DOHH2 (cell line): ENCODE results near the gene THEMIS2.

Experiments
- H3F3A ChIP-seq: fragments of 200-600 bp; sonication (generic), shearing (Covaris generic); 2 replicates; pipeline ENCODE4 v1.6.0; 2016; ENCODE audit warnings: antibody characterized with exemption, mild to moderate bottlenecking; ENCODE audit not compliant: control insufficient read depth, insufficient read depth
- H3K27ac ChIP-seq: fragments of 200-600 bp; sonication (generic); 2 replicates; pipeline ENCODE4 v1.5.1; 2014; ENCODE audit warnings: low read depth, mild to moderate bottlenecking, low read length, moderate library complexity
- H3K27me3 ChIP-seq: fragments of 200-600 bp; sonication (generic); 2 replicates; pipeline ENCODE4 v1.6.1; 2014; ENCODE audit warnings: mild to moderate bottlenecking, low read length, mixed read lengths; ENCODE audit not compliant: control insufficient read depth
- H3K36me3 ChIP-seq: fragments of 200-600 bp; sonication (generic); 2 replicates; pipeline ENCODE4 v1.6.1; 2014; ENCODE audit warnings: mild to moderate bottlenecking, low read length, moderate library complexity, mixed read lengths; ENCODE audit not compliant: control insufficient read depth
- H3K4me1 ChIP-seq: fragments of 200-600 bp; sonication (generic); 2 replicates; pipeline ENCODE4 v1.6.1; 2014; ENCODE audit warnings: mild to moderate bottlenecking, low read length, mixed read lengths; ENCODE audit not compliant: control insufficient read depth
- H3K4me2 ChIP-seq: fragments of 200-600 bp; sonication (generic); 2 replicates; pipeline ENCODE4 v1.6.0; 2014; ENCODE audit warnings: mild to moderate bottlenecking, low read length, moderate library complexity
- H3K4me3 ChIP-seq: fragments of 200-600 bp; sonication (generic); 2 replicates; pipeline ENCODE4 v1.5.1; 2014; ENCODE audit warnings: mild to moderate bottlenecking, low read length, mixed read lengths
- H3K79me2 ChIP-seq: fragments of 200-600 bp; sonication (generic); 2 replicates; pipeline ENCODE4 v1.6.1; 2014; ENCODE audit warnings: mild to moderate bottlenecking, low read length, mixed read lengths; ENCODE audit not compliant: control insufficient read depth
- H3K9me2 ChIP-seq: fragments of 200-600 bp; sonication (generic); replicated peaks from 2 replicates; pipeline ENCODE4 v1.6.1; 2014; ENCODE audit warnings: mild to moderate bottlenecking, low read length, mixed read lengths; ENCODE audit not compliant: control insufficient read depth
- H3K9me3 ChIP-seq: fragments of 200-600 bp; sonication (generic); 2 replicates; pipeline ENCODE4 v1.6.1; 2014; ENCODE audit warnings: antibody characterized with exemption, low read length, mixed read lengths; ENCODE audit not compliant: control insufficient read depth, insufficient read depth
- H4K20me1 ChIP-seq: fragments of 200-600 bp; sonication (generic); 2 replicates; pipeline ENCODE4 v1.6.0; 2014; ENCODE audit warnings: low read depth, mild to moderate bottlenecking, antibody characterized with exemption, low read length, moderate library complexity; ENCODE audit not compliant: control insufficient read depth, insufficient read depth
- CTCF ChIP-seq: fragments of 200-600 bp; sonication (generic); IDR thresholded peaks from one replicate; pipeline ENCODE4 v1.5.1; 2014; ENCODE audit warnings: antibody characterized with exemption, mild to moderate bottlenecking, low read depth, low read length; ENCODE audit not compliant: poor library complexity, severe bottlenecking
- EZH2phosphoT487 ChIP-seq: fragments of 200-600 bp; sonication (generic); IDR thresholded peaks from 2 replicates; pipeline ENCODE4 v1.6.1; 2017; ENCODE audit warnings: borderline replicate concordance, mild to moderate bottlenecking, antibody characterized with exemption, low read length, moderate library complexity, mixed read lengths

The THEMIS2 gene

GRCh38 chr1:27915082-27915575, 42.8 kb downstream of the THEMIS2 start:
- TF ChIP-seq CTCF (no peak), EZH2phosphoT487 (no peak)
- peaks cover 7% of the 10 kb centered on the region; the same call in 1 of the 2 replicates for H3K9me3 ChIP-seq
- H3F3A ChIP-seq: peaks cover 3% of the 10 kb centered on the region; the same call in 1 of the 2 replicates
- H3K9me2 ChIP-seq: no peaks in the 10 kb centered on the region
- H4K20me1 ChIP-seq: no peaks in the 10 kb centered on the region; the same call in 1 of the 2 replicates
- peak overlapping the region; percentile 70 for H3K4me2 ChIP-seq
- H3K4me3 ChIP-seq: peak overlapping the region; percentile 93
- no peak overlapping the region for H3K27ac ChIP-seq
- H3K79me2 ChIP-seq: peaks cover 41% of the 10 kb centered on the region
- H3K27me3 ChIP-seq: no peaks in the 10 kb centered on the region
- peaks cover 16% of the 10 kb centered on the region for H3K4me1 ChIP-seq
- peaks cover 36% of the 10 kb centered on the region for H3K36me3 ChIP-seq

- H3K4me2 ChIP-seq: no peak overlapping the region
- no peaks in the 10 kb centered on the region for H3K9me3 ChIP-seq
- no peaks in the 10 kb centered on the region for H3K9me2 ChIP-seq
- H3K27ac ChIP-seq: no peak overlapping the region
- no peaks in the 10 kb centered on the region for H4K20me1 ChIP-seq
- H3K4me3 ChIP-seq: no peak overlapping the region
- no peaks in the 10 kb centered on the region for H3K79me2 ChIP-seq
- H3K4me1 ChIP-seq: no peaks in the 10 kb centered on the region
- no peaks in the 10 kb centered on the region for H3K36me3 ChIP-seq
- H3K27me3 ChIP-seq: peaks cover 4% of the 10 kb centered on the region
- no peak for TF ChIP-seq CTCF
- TF ChIP-seq EZH2phosphoT487: no peak
- no peaks in the 10 kb centered on the region for H3F3A ChIP-seq
Observed at GRCh38 chr1:27922272-27922671, 49.9 kb downstream of the THEMIS2 start.

DNA sequence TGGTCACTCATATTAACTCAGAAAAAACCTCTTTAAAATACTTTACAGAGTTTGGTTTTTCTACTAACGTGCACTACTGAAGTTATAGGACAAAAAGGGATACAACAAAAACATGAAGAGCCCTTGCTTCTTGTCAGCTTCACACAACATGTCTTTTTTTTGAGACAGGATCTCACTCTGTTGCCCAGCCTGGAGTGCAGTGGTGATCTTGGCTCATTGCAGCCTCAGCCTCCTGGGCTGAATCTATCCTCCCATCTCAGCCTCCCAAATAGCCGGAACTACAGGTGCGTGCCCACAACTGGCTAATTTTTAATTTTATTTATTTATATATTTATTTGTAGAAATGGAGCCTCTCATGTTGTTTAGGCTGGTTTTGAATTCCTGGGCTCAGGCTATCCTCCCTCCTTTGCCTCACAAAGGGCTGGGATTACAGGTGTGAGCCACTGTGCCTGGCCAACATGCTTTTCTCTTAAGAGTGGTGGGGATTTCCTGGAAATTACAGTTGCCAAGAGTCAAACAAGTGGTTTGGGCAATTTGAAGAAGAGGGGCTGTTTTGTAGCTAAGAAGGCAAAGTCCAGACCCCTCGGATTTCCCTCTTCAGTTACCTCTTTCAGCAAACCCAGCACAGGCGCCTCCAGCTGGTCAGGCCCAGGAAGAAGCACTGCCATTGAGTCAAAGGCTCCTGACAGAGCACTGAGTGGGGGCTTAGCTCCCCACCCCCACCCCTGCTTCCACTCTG, 56.0 kb downstream of the THEMIS2 start:
- H3K27me3 ChIP-seq: peaks cover 4% of the 10 kb centered on the region
- TF ChIP-seq EZH2phosphoT487: no peak
- peak; percentile 21 for TF ChIP-seq CTCF
- H3K4me3 ChIP-seq: no peak overlapping the region
- H3K9me3 ChIP-seq: no peaks in the 10 kb centered on the region
- H3F3A ChIP-seq: no peaks in the 10 kb centered on the region
- peaks cover 10% of the 10 kb centered on the region for H3K4me1 ChIP-seq
- no peaks in the 10 kb centered on the region for H3K36me3 ChIP-seq
- no peak overlapping the region for H3K27ac ChIP-seq
- no peaks in the 10 kb centered on the region for H3K9me2 ChIP-seq
- H3K79me2 ChIP-seq: no peaks in the 10 kb centered on the region
- H3K4me2 ChIP-seq: no peak overlapping the region
- no peaks in the 10 kb centered on the region for H4K20me1 ChIP-seq
